HepG2 (cell line): ENCODE measurements around the gene SETD1B. TPM values are rescaled to one million over a fixed set of nuclear protein-coding genes. Genes with fewer than 3 reads are reported as not detected.

Source experiments
- CREBL2 ChIP-seq: sonication (generic); formaldehyde crosslinking; IDR thresholded peaks from 2 replicates; pipeline ENCODE4 v1.8.1; 2023; ENCODE audit warnings: missing genetic modification reagents, mild to moderate bottlenecking, borderline replicate concordance
- HOXA3 ChIP-seq: sonication (generic); formaldehyde crosslinking; IDR thresholded peaks from 2 replicates; pipeline ENCODE4 v1.5.0; 2020; ENCODE audit warnings: missing genetic modification reagents
- HOXA5 ChIP-seq: sonication (generic); formaldehyde crosslinking; IDR thresholded peaks from 2 replicates; pipeline ENCODE4 v1.4.0; 2020; ENCODE audit warnings: missing genetic modification reagents
- NFKB2 ChIP-seq: sonication (generic); formaldehyde crosslinking; IDR thresholded peaks from 2 replicates; pipeline ENCODE4 v1.4.0; 2020; ENCODE audit warnings: missing genetic modification reagents, borderline replicate concordance
- POLR2AphosphoS5 ChIP-seq: IDR thresholded peaks from 2 replicates; pipeline ENCODE4 v1.6.1; 2012; ENCODE audit warnings: low read depth, low read length
- RARA ChIP-seq: IDR thresholded peaks from 2 replicates; pipeline ENCODE4 v1.6.1; 2016; ENCODE audit warnings: missing genetic modification reagents, missing compliant biosample characterization
- SIX4 ChIP-seq: sonication (generic); formaldehyde crosslinking; IDR thresholded peaks from 2 replicates; pipeline ENCODE4 v1.4.0; 2020; ENCODE audit warnings: missing genetic modification reagents
- SP5 ChIP-seq: IDR thresholded peaks from 2 replicates; pipeline ENCODE4 v1.6.1; 2016; ENCODE audit warnings: low read depth, borderline replicate concordance
- ZHX1 ChIP-seq: sonication (generic); formaldehyde crosslinking; IDR thresholded peaks from 2 replicates; pipeline ENCODE4 v1.8.1; 2022; ENCODE audit warnings: low read depth, mild to moderate bottlenecking, missing genetic modification reagents
- ZNF160 ChIP-seq: sonication (generic); formaldehyde crosslinking; IDR thresholded peaks from 2 replicates; pipeline ENCODE4 v1.8.0; 2022; ENCODE audit warnings: mild to moderate bottlenecking, inconsistent platforms, missing genetic modification reagents
- ZNF788 ChIP-seq: sonication (generic); formaldehyde crosslinking; IDR thresholded peaks from 2 replicates; pipeline ENCODE4 v1.5.0; 2020; ENCODE audit warnings: mild to moderate bottlenecking, missing genetic modification reagents, borderline replicate concordance
- ZXDC ChIP-seq: sonication (generic); formaldehyde crosslinking; IDR thresholded peaks from 2 replicates; pipeline ENCODE4 v1.5.0; 2020; ENCODE audit warnings: mild to moderate bottlenecking, missing genetic modification reagents
- polyA plus RNA-seq, 8 experiments: library from polyadenylated mRNA; depleted of rRNA in 3 of 8; stranded (reverse) in 7 of 8; unstranded in 1 of 8; fragments of >200 nt; fragmentation: Illumina TruSeq in 4 of 8; extraction: Trizol in 4 of 8; gene quantifications; 2 replicates each; pipeline versions ENCODE4 v1.2.1 to v1.2.3, GENCODE V29; 2011 to 2016; ENCODE audit warnings: low read depth in 4 of 8, missing spikeins in 1 of 8, mixed read lengths in 1 of 8; ENCODE audit not compliant: insufficient read depth in 1 of 8
- total RNA-seq, 5 experiments: library from RNA; depleted of rRNA; stranded (reverse); fragments of >200 nt; fragmentation: Illumina TruSeq; extraction: Trizol; gene quantifications; 2 replicates each; pipeline ENCODE4 v1.2.3, GENCODE V29; 2016; ENCODE audit warnings: low read depth in 1 of 5
- TF ChIP-seq, protein P1 (sequence below): sonication (generic); formaldehyde crosslinking; IDR thresholded peaks from 2 replicates; pipeline ENCODE4 v1.4.0; 2020; ENCODE audit warnings: missing genetic modification reagents
- TF ChIP-seq, protein P2 (sequence below): IDR thresholded peaks from 2 replicates; pipeline ENCODE4 v1.6.1; 2016; ENCODE audit warnings: missing genetic modification reagents, missing compliant biosample characterization

SETD1B gene
- total and polyA plus RNA-seq, 2 of the 13 experiments (the other 11 are each of a cell fraction or from before 2014, with no cell fraction given): 1.1 to 1.4 TPM

DNA sequence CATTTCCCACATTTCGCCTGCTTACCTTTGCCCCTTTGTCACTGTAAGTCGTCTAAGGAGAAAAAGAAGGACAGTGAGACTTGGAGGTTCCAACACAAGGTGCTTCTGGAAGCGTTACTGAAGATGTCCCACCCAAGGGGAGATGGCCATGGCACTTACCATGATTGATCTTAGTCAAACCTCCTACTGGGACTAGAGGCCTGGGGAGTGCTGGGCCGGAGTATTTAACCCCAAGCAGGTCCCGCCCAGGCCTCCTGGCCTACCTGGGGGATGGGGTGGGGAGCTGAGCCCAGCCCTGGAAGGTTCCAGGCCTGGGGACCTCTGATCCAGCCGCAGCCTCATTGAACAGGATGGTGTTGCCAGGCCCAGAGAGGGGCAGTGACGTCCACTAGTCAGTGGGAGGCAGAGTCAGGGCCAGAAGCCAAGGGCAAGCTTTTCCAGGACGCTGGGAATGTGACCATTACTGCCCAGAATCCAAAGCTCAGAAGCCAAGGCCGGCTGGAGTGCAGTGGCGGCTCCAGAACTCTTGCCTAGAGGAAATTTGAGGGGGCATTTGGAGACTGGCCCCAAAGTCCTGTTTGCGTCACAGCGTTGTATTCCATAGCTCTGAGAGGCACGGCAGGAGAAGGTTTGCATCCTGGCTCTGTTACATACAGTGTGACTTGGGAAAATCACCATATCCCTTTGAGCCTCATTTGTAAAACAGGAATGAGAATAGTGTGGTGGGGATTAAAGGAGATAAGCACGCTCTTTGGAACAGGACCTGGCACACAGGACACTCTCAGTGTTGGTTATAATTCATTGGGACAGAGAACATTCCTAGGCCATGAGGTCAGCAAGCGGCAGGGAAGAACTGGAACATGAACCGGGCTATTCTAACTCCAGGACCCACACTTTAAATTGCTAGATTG, 55.1 kb downstream of the SETD1B start, which contains the start of gene HPD (continued):
- TF ChIP-seq, protein P1, sequence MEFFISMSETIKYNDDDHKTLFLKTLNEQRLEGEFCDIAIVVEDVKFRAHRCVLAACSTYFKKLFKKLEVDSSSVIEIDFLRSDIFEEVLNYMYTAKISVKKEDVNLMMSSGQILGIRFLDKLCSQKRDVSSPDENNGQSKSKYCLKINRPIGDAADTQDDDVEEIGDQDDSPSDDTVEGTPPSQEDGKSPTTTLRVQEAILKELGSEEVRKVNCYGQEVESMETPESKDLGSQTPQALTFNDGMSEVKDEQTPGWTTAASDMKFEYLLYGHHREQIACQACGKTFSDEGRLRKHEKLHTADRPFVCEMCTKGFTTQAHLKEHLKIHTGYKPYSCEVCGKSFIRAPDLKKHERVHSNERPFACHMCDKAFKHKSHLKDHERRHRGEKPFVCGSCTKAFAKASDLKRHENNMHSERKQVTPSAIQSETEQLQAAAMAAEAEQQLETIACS (CRISPR knock-in tag): 0 out of 2 replicates have a peak, but pooled peaks have one; percentile 3
- TF ChIP-seq HOXA3 (CRISPR knock-in tag) (peak; percentile 78; the same call in 1 of the 2 replicates), SP5 (CRISPR knock-in tag) (peak; percentile 43; the same call in 1 of the 2 replicates), NFKB2 (CRISPR knock-in tag) (peak; percentile 82; the same call in 1 of the 2 replicates), RARA (CRISPR knock-in tag) (peak; percentile 61), ZNF160 (CRISPR knock-in tag) (peak; percentile 12; the same call in 1 of the 2 replicates), ZXDC (0 out of 2 replicates have a peak, but pooled peaks have one; percentile 48), ZNF788 (CRISPR knock-in tag) (peak; percentile 54; the same call in 1 of the 2 replicates), POLR2AphosphoS5 (peak; percentile 78), HOXA5 (peak; percentile 78; the same call in 1 of the 2 replicates), ZHX1 (peak; percentile 43), SIX4 (CRISPR knock-in tag) (0 out of 2 replicates have a peak, but pooled peaks have one; percentile 26), CREBL2 (no peak)
- TF ChIP-seq, protein P2, sequence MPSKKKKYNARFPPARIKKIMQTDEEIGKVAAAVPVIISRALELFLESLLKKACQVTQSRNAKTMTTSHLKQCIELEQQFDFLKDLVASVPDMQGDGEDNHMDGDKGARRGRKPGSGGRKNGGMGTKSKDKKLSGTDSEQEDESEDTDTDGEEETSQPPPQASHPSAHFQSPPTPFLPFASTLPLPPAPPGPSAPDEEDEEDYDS (CRISPR knock-in tag): peak; percentile 94
